DOHH2 (cell line): Measurements from ENCODE around the gene VSTM2B.

ENCODE experiments used
- H3F3A ChIP-seq: fragments of 200-600 bp; sonication (generic), shearing (Covaris generic); 2 replicates; pipeline ENCODE4 v1.6.0; 2016; ENCODE audit warnings: antibody characterized with exemption, mild to moderate bottlenecking; ENCODE audit not compliant: control insufficient read depth, insufficient read depth
- H3K27ac ChIP-seq: fragments of 200-600 bp; sonication (generic); 2 replicates; pipeline ENCODE4 v1.5.1; 2014; ENCODE audit warnings: low read depth, mild to moderate bottlenecking, low read length, moderate library complexity
- H3K27me3 ChIP-seq: fragments of 200-600 bp; sonication (generic); 2 replicates; pipeline ENCODE4 v1.6.1; 2014; ENCODE audit warnings: mild to moderate bottlenecking, low read length, mixed read lengths; ENCODE audit not compliant: control insufficient read depth
- H3K36me3 ChIP-seq: fragments of 200-600 bp; sonication (generic); 2 replicates; pipeline ENCODE4 v1.6.1; 2014; ENCODE audit warnings: mild to moderate bottlenecking, low read length, moderate library complexity, mixed read lengths; ENCODE audit not compliant: control insufficient read depth
- H3K4me1 ChIP-seq: fragments of 200-600 bp; sonication (generic); 2 replicates; pipeline ENCODE4 v1.6.1; 2014; ENCODE audit warnings: mild to moderate bottlenecking, low read length, mixed read lengths; ENCODE audit not compliant: control insufficient read depth
- H3K4me2 ChIP-seq: fragments of 200-600 bp; sonication (generic); 2 replicates; pipeline ENCODE4 v1.6.0; 2014; ENCODE audit warnings: mild to moderate bottlenecking, low read length, moderate library complexity
- H3K4me3 ChIP-seq: fragments of 200-600 bp; sonication (generic); 2 replicates; pipeline ENCODE4 v1.5.1; 2014; ENCODE audit warnings: mild to moderate bottlenecking, low read length, mixed read lengths
- H3K79me2 ChIP-seq: fragments of 200-600 bp; sonication (generic); 2 replicates; pipeline ENCODE4 v1.6.1; 2014; ENCODE audit warnings: mild to moderate bottlenecking, low read length, mixed read lengths; ENCODE audit not compliant: control insufficient read depth
- H3K9me2 ChIP-seq: fragments of 200-600 bp; sonication (generic); replicated peaks from 2 replicates; pipeline ENCODE4 v1.6.1; 2014; ENCODE audit warnings: mild to moderate bottlenecking, low read length, mixed read lengths; ENCODE audit not compliant: control insufficient read depth
- H3K9me3 ChIP-seq: fragments of 200-600 bp; sonication (generic); 2 replicates; pipeline ENCODE4 v1.6.1; 2014; ENCODE audit warnings: antibody characterized with exemption, low read length, mixed read lengths; ENCODE audit not compliant: control insufficient read depth, insufficient read depth
- H4K20me1 ChIP-seq: fragments of 200-600 bp; sonication (generic); 2 replicates; pipeline ENCODE4 v1.6.0; 2014; ENCODE audit warnings: low read depth, mild to moderate bottlenecking, antibody characterized with exemption, low read length, moderate library complexity; ENCODE audit not compliant: control insufficient read depth, insufficient read depth
- EZH2phosphoT487 ChIP-seq: fragments of 200-600 bp; sonication (generic); IDR thresholded peaks from 2 replicates; pipeline ENCODE4 v1.6.1; 2017; ENCODE audit warnings: borderline replicate concordance, mild to moderate bottlenecking, antibody characterized with exemption, low read length, moderate library complexity, mixed read lengths
- TF ChIP-seq, protein P1 (sequence below): fragments of 200-600 bp; sonication (generic); IDR thresholded peaks from one replicate; pipeline ENCODE4 v1.5.1; 2014; ENCODE audit warnings: antibody characterized with exemption, mild to moderate bottlenecking, low read depth, low read length; ENCODE audit not compliant: poor library complexity, severe bottlenecking

The VSTM2B gene

DNA sequence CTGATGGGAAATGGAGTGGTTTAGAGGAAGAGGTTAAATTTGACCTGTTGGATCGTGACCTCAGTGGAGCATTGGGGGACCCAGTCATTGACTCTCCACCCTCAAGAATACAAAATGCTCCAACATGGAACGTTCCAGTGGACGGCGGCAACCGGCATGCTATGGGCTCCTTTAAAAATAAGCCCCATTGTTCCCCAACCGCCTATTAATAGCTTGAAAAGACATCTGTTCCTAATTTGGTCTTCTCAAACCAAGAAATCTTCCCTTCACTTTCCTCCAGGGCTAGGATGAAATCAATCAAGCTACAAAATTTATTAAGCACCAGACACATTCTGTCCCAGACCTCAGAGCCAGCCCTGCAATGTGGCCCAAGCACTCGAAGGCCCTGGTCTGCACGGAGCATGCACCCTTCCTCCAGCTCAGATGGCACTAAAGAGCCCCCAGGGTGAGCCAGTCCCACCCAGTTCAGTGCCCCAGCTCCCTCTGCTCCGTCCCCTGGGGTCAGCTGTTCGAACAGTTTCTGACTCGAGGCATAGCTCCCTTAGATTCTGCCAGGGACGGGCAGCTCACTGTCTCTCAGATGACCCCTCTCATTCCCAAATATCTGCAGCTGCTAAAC lies 22.5 kb upstream of the VSTM2B start:
- Histone ChIP-seq H3K36me3 (no peaks in the 10 kb centered on the region), H3K79me2 (no peaks in the 10 kb centered on the region), H3F3A (no peaks in the 10 kb centered on the region), H3K4me1 (no peaks in the 10 kb centered on the region), H3K9me2 (no peaks in the 10 kb centered on the region), H3K27me3 (no peaks in the 10 kb centered on the region), H4K20me1 (no peaks in the 10 kb centered on the region), H3K4me2 (no peak overlapping the region), H3K9me3 (no peaks in the 10 kb centered on the region), H3K4me3 (no peak overlapping the region), H3K27ac (no peak overlapping the region)
- TF ChIP-seq, protein P1, sequence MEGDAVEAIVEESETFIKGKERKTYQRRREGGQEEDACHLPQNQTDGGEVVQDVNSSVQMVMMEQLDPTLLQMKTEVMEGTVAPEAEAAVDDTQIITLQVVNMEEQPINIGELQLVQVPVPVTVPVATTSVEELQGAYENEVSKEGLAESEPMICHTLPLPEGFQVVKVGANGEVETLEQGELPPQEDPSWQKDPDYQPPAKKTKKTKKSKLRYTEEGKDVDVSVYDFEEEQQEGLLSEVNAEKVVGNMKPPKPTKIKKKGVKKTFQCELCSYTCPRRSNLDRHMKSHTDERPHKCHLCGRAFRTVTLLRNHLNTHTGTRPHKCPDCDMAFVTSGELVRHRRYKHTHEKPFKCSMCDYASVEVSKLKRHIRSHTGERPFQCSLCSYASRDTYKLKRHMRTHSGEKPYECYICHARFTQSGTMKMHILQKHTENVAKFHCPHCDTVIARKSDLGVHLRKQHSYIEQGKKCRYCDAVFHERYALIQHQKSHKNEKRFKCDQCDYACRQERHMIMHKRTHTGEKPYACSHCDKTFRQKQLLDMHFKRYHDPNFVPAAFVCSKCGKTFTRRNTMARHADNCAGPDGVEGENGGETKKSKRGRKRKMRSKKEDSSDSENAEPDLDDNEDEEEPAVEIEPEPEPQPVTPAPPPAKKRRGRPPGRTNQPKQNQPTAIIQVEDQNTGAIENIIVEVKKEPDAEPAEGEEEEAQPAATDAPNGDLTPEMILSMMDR: no peak
- TF ChIP-seq EZH2phosphoT487: no peak

DNA sequence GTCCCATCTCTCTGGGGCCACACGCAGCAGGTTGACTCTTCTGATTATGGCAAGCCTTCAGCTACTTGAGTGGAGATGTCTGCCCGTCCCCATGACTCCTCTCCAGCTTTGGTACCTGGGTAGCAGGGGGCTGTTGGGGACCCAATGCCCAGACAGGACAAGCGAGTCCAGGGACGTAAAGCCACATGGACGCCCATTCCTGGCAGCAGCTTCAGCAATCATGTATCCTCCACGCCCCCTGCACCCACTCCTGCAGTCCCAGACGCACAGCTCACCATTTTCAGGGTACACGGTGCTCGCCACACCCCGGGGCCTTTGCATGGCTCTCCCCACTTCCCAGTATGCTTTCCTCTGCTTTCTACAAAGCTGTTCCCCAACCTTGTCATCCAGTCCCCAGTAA lies 22.0 kb upstream of the VSTM2B start:
- Histone ChIP-seq H3K4me2 (no peak overlapping the region), H3K27me3 (no peaks in the 10 kb centered on the region), H4K20me1 (no peaks in the 10 kb centered on the region), H3K9me2 (no peaks in the 10 kb centered on the region), H3K4me1 (no peaks in the 10 kb centered on the region), H3F3A (no peaks in the 10 kb centered on the region), H3K27ac (no peak overlapping the region), H3K9me3 (no peaks in the 10 kb centered on the region), H3K4me3 (no peak overlapping the region), H3K36me3 (no peaks in the 10 kb centered on the region), H3K79me2 (no peaks in the 10 kb centered on the region)
- TF ChIP-seq, protein P1: no peak
- TF ChIP-seq EZH2phosphoT487: no peak

DNA sequence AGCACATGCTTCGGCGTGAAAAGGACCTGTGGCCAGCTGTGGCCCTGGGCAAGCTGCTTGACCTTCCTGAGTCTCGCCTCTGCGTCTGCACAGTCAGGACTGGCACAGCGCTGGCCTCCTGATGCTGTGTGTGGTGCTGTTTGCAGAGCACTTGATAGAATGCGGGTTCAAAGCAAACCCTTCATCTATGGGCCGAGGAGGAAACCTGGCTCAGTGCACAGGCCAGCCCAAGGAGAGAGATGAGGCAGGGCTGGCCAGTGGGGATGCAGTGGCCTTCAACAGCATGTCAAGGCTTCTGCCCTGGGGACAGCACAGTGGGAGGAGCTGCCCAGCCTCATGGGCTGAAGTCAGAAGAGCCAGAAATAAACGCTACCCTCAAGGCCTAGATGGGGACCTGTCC lies 21.3 kb upstream of the VSTM2B start:
- Histone ChIP-seq H3K27me3 (no peaks in the 10 kb centered on the region), H4K20me1 (no peaks in the 10 kb centered on the region), H3K9me2 (no peaks in the 10 kb centered on the region), H3K9me3 (no peaks in the 10 kb centered on the region), H3K79me2 (no peaks in the 10 kb centered on the region), H3K4me1 (no peaks in the 10 kb centered on the region), H3K4me2 (no peak overlapping the region), H3K27ac (no peak overlapping the region), H3K4me3 (no peak overlapping the region), H3K36me3 (no peaks in the 10 kb centered on the region), H3F3A (no peaks in the 10 kb centered on the region)
- no peak for TF ChIP-seq EZH2phosphoT487
- TF ChIP-seq, protein P1: no peak
